IPS DF 4.7 (cell line): ENCODE results near the gene MTFR1L.

Experiments used
- DNase-seq: peaks from one replicate; pipeline ENCODE4 v3.0.0-alpha.2; 2013; ENCODE audit warnings: low spot score; ENCODE audit errors: extremely low read depth

The MTFR1L gene

GRCh38 chr1:25819491-25820246 is at the start of gene MTFR1L:
MTFR1L (plus strand) TSS chr1:25819954; CDS start chr1:25823105, 3,151 bp downstream.
- no peak for DNase-seq

- no peak for DNase-seq
These were observed 49.1 kb upstream of the MTFR1L start for GRCh38 chr1:25770541-25771220.

- DNase-seq, result no peak
These were observed 48.3 kb upstream of the MTFR1L start for GRCh38 chr1:25771221-25772114.

GRCh38 chr1:25772164-25772563 is 47.6 kb upstream of the MTFR1L start:
- no peak for DNase-seq

- DNase-seq, result no peak
These were observed 47.0 kb upstream of the MTFR1L start for GRCh38 chr1:25772692-25773245.

GRCh38 chr1:25773441-25774125 is 46.2 kb upstream of the MTFR1L start:
- no peak for DNase-seq

GRCh38 chr1:25774206-25774803 is 45.4 kb upstream of the MTFR1L start:
- no peak for DNase-seq

- DNase-seq, result no peak
These were observed 44.6 kb upstream of the MTFR1L start for GRCh38 chr1:25774921-25775771.

GRCh38 chr1:25779388-25779787 is 40.4 kb upstream of the MTFR1L start:
- DNase-seq, result no peak

- DNase-seq, result no peak
These were observed 39.9 kb upstream of the MTFR1L start for GRCh38 chr1:25779894-25780293.

- DNase-seq, result peak; percentile 44
These were observed 39.2 kb upstream of the MTFR1L start for GRCh38 chr1:25780318-25781129.

GRCh38 chr1:25781130-25781433 is 38.7 kb upstream of the MTFR1L start:
- DNase-seq, result no peak

GRCh38 chr1:25782608-25783201 is 37.0 kb upstream of the MTFR1L start:
- no peak for DNase-seq

- DNase-seq, result no peak
These were observed 35.1 kb upstream of the MTFR1L start for GRCh38 chr1:25784575-25785051.

- no peak for DNase-seq
These were observed 34.3 kb upstream of the MTFR1L start for GRCh38 chr1:25785333-25786067.

- no peak for DNase-seq
These were observed 32.6 kb upstream of the MTFR1L start for GRCh38 chr1:25786887-25787759.

GRCh38 chr1:25787760-25788166 is 32.0 kb upstream of the MTFR1L start:
- no peak for DNase-seq
